ENCODE results near the gene B4GALT1.
A peak's percentile ranks its signal among the peaks of the same experiment; 100 is the strongest.

The B4GALT1 gene

DNA sequence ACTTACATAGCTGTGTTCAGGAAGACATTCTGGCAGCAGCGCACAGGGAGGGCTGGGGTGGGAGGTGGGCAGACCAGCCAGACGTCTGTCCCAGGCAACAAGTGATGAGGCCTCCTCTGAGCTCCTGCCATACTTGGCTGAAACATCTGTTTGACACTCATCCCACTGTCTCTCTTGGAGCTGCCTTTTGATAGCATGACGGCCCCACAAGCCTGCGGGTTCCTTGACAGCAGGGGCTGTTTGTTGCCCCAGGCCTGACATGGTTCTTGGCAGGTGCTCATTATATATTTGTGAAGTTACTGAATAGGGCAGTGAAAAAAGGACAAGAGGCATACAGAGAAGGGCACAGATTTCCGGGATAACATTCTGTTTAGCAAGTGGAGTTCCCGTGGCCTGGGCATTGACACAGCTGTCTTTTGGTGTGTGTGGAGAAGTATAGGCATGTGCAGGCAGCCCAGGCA lies 22.2 kb upstream of the B4GALT1 start:
- TF ChIP-seq, protein P1, sequence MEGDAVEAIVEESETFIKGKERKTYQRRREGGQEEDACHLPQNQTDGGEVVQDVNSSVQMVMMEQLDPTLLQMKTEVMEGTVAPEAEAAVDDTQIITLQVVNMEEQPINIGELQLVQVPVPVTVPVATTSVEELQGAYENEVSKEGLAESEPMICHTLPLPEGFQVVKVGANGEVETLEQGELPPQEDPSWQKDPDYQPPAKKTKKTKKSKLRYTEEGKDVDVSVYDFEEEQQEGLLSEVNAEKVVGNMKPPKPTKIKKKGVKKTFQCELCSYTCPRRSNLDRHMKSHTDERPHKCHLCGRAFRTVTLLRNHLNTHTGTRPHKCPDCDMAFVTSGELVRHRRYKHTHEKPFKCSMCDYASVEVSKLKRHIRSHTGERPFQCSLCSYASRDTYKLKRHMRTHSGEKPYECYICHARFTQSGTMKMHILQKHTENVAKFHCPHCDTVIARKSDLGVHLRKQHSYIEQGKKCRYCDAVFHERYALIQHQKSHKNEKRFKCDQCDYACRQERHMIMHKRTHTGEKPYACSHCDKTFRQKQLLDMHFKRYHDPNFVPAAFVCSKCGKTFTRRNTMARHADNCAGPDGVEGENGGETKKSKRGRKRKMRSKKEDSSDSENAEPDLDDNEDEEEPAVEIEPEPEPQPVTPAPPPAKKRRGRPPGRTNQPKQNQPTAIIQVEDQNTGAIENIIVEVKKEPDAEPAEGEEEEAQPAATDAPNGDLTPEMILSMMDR (IDR thresholded peaks at IDR 0.05; ENCODE audit: insufficient read depth, low read depth, low read length, missing control alignments), result no peak
- H3K4me3 ChIP-seq (ENCODE audit: low read length), result no peak overlapping the region
- no peak for DNase-seq (ENCODE audit: low read depth)

DNA sequence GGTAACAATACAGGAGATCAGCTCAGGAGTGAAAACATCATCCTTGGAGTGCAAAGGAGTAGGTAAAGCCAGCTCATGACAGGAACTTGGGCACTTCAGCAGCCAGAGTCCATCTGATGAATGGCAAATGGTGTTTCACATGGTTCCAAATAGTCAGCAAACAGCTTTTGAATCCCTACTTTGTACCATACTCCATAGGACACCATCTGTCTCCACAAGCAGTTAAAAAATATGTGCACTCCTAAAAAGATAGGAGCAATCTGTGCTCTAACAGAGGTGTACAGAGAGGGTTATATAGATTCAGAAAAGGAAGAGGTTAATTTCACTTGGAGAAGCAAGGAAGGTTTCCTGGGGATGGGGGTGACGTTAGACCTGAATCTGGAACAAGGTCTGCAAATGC lies 21.6 kb upstream of the B4GALT1 start:
- H3K4me3 ChIP-seq (ENCODE audit: low read length), result no peak overlapping the region
- DNase-seq (ENCODE audit: low read depth), result no peak
- TF ChIP-seq, protein P1 (IDR thresholded peaks at IDR 0.05; ENCODE audit: insufficient read depth, low read depth, low read length, missing control alignments), result no peak

- DNase-seq (ENCODE audit: low read depth), result no peak
- no peak overlapping the region for H3K4me3 ChIP-seq (ENCODE audit: low read length)
- TF ChIP-seq, protein P1 (IDR thresholded peaks at IDR 0.05; ENCODE audit: insufficient read depth, low read depth, low read length, missing control alignments), result no peak
These were observed 20.5 kb upstream of the B4GALT1 start for GRCh38 chr9:33187519-33188218.

DNA sequence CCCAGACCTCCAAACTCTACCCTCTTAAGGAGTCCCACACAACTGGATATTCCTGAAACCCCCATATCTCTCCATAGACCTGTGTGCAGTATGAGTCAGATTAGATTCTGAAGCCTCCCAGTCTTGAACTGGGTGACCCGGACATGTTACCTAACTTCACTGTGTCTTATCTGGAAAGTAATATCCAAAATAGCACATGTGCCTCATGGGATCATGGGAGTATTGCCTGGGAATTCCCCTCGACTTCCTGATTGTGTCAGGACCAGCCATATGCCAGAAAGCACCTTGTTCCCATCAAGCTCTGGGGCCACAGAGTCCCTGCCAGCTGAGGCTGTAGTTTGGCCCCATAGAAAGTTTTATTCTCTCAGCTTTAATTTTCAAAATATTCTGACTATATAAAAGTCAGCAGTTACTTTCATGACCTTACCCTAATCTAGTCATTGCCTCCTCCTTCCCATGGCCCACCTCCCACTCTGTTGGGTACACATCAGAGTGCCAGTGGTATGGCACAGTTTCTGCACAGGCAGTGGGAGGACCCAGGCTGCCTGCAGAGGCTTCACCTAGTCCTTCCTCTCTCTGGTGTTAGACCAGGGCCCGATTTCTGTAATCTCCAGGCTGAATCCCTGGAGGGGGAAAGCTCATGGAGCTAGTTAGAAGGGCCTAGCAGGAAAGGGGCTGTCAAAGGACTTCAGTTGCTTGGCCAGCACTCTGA lies 19.5 kb upstream of the B4GALT1 start:
- TF ChIP-seq, protein P1 (IDR thresholded peaks at IDR 0.05; ENCODE audit: insufficient read depth, low read depth, low read length, missing control alignments), result no peak
- peak; percentile 77 for DNase-seq (ENCODE audit: low read depth)
- no peak overlapping the region for H3K4me3 ChIP-seq (ENCODE audit: low read length)

DNA sequence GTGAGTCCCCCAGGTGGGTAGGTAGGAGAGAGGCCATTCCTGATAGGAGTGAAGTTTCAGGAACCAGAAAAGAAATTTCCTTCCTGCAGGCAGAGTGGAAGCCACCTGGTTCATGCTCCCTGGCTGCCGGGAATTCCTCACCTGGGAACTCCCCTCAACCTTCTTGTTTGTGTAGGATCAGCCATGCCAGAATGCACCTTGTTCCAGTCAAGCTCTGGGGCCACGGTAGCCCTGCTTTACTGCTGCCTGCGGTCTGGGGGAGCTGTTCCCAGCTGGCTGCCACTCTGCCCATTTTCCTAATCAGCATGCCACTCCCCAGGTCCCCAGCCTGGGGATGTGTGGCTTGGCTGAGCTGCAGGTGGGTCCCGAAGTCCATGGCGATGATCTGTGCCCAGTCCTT lies 18.7 kb upstream of the B4GALT1 start:
- H3K4me3 ChIP-seq (ENCODE audit: low read length), result no peak overlapping the region
- peak; percentile 52 for DNase-seq (ENCODE audit: low read depth)
- TF ChIP-seq, protein P1 (IDR thresholded peaks at IDR 0.05; ENCODE audit: insufficient read depth, low read depth, low read length, missing control alignments), result no peak

- TF ChIP-seq, protein P1 (IDR thresholded peaks at IDR 0.05; ENCODE audit: insufficient read depth, low read depth, low read length, missing control alignments), result no peak
These were observed 18.3 kb upstream of the B4GALT1 start for GRCh38 chr9:33185406-33185805.

More at GRCh38 chr9:33185406-33185805, 18.3 kb upstream of the B4GALT1 start:
- H3K4me3 ChIP-seq (ENCODE audit: low read length), result no peak overlapping the region
- no peak for DNase-seq (ENCODE audit: low read depth)
